ENCODE results near the gene ZBTB42.

The ZBTB42 gene

GRCh38 chr14:104770851-104771272 is 30.0 kb upstream of the ZBTB42 start:
- DNase-seq (ENCODE audit: insufficient read length) (no peak), FAIRE-seq (no peak)
- TF ChIP-seq TAF1 (IDR thresholded peaks at IDR 0.05; ENCODE audit: borderline replicate concordance, low read depth, low read length) = no peak
- no peak for TF ChIP-seq POLR2A (IDR thresholded peaks at IDR 0.05; ENCODE audit: low read depth, low read length)
- no peak for TF ChIP-seq POLR2AphosphoS5 (IDR thresholded peaks at IDR 0.05; ENCODE audit: low read depth, low read length)

DNA sequence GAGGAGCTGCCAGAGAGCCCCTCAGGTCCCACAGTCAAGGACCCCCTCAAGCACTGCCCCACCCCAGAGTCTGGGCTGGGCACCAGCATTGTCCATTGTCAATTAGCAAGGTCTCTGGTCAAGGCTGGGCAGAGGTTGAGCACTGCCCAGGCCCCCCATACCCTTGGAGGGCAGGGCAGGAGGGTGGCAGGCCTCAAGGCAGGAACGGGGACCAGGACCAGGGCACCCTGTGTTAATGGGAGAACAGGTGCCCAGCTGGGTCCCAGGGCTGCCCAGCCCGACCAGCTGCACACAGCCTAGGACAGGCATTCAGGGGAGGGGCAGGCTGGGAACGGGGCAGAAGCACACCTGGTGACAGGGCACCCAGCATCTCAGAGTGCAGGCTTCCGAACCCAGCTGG is 29.5 kb upstream of the ZBTB42 start:
- no peak for DNase-seq (ENCODE audit: insufficient read length)
- TF ChIP-seq POLR2AphosphoS5 (IDR thresholded peaks at IDR 0.05; ENCODE audit: low read depth, low read length) (no peak), POLR2A (IDR thresholded peaks at IDR 0.05; ENCODE audit: low read depth, low read length) (no peak), TAF1 (IDR thresholded peaks at IDR 0.05; ENCODE audit: borderline replicate concordance, low read depth, low read length) (no peak)
- FAIRE-seq = no peak

DNA sequence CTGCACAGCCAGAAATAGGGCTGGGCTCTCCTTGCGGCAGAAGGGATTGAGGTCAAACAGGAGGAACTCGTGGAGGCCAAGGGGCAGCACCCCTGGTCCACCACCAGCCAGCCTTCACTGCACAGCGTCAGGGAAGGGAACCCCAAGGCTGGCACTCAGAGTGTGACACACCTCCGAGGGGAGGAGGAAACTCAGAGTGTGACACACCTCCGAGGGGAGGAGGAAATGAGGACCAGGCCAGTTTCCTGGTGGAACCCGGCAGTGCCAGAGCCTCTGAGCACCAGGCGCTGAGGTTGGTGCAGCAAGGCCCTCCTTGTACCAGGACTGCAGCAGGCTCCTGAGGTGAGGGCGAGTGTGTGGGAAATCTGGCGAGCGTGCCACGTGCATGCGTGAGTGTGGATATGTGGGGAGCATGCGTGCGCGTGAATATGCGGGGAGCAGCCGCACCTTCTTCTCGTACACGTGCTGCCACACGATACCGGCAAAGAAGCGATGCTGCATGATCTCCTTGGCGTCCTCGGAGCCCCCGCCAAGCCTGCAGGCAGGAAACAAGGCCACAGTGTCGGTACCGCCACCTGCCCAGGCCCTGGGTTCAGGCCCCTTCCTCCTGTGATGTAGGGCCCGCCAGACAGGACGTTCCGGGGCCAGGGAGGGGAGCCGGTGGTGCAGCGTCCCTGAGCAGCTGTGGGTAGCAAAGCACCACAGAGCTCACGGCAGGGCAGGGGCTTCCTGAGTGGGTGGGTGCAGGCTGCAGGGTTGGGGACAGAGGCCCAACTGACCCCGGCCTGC is 28.8 kb upstream of the ZBTB42 start:
- TF ChIP-seq POLR2A (IDR thresholded peaks at IDR 0.05; ENCODE audit: low read depth, low read length) (peak; percentile 13; the same call in 1 of the 2 replicates), POLR2AphosphoS5 (IDR thresholded peaks at IDR 0.05; ENCODE audit: low read depth, low read length) (no peak)
- FAIRE-seq = no peak
- DNase-seq (ENCODE audit: insufficient read length) = no peak

DNA sequence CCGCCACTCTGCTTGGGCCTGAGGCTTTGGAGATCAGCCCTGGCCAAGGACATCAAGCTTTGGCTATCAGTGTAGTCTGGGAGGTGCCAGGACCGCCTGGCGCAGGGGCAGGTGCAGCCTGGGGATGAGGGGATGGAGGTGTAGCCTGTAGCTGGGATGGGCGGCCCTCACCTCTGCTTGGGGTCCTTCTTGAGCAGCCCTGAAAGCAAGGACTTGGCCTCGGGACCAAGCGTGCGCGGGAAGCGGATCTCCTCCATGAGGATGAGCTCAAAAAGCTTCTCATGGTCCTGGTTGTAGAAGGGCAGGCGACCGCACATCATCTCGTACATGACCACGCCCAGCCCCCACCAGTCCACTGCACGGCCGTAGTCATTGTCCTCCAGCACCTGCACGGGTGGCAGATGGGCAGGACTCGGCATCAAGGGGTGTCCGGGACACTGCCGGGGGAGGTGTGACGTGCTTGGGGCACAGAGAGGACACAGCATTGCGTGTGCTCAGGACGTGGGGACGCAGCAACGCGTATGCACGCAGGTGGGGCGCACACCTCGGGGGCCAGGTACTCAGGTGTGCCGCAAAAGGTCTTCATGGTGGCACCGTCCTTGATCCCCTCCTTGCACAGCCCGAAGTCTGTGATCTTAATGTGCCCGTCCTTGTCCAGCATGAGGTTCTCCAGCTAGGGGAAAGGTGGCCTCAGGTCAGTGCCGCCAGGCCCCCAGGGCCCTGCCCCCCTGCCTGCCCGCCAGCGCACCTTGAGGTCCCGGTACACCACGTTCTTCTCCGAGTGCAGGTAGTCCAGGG is 28.0 kb upstream of the ZBTB42 start:
- DNase-seq (ENCODE audit: insufficient read length) (no peak), FAIRE-seq (no peak)
- TF ChIP-seq TAF1 (IDR thresholded peaks at IDR 0.05; ENCODE audit: borderline replicate concordance, low read depth, low read length) = no peak
- TF ChIP-seq POLR2AphosphoS5 (IDR thresholded peaks at IDR 0.05; ENCODE audit: low read depth, low read length) = no peak
- TF ChIP-seq POLR2A (IDR thresholded peaks at IDR 0.05; ENCODE audit: low read depth, low read length) = no peak

DNA sequence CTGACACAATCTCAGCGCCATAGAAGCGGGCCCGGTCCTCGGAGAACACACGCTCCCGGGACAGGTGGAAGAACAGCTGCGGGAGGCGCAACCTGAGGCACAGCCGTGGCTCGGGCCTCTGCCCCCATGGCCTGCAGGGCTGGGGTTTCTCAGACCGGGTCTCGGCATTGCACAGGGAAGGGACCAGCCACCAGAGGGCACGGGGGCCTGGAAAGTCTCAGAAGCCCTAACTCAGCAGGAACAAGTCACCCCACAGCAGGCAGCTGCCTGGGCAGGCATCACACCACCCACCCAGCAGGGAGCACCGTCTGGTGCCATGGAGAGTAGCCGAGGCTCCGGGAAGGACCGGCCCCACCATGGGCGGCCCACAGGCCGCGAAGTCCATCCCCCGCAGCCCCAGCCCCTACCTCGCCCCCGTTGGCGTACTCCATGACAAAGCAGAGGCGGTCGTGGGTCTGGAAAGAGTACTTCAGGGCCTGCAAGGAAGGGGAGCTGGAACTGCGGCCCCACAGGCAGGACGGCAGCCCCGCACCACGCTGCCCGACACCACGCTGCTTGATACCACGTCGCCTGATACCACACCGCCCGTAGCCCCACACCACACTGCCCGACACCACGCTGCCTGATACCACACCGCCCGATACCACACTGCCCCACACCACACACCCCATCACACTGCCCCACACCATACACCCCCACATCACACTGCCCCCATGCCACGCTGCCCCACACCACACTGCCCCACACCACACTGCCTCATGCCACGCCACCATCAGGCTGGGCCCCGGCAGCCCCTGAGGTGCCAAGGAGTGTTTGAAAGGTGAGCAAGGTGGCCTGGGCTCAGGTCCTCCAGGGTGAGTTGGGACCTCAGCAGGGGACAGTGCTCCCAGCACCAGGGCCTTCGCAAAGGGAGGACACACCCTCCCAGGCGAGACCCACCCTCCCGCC is 27.1 kb upstream of the ZBTB42 start:
- FAIRE-seq = no peak
- no peak for TF ChIP-seq POLR2A (IDR thresholded peaks at IDR 0.05; ENCODE audit: low read depth, low read length)
- TF ChIP-seq TAF1 (IDR thresholded peaks at IDR 0.05; ENCODE audit: borderline replicate concordance, low read depth, low read length) = no peak
- no peak for TF ChIP-seq POLR2AphosphoS5 (IDR thresholded peaks at IDR 0.05; ENCODE audit: low read depth, low read length)
- no peak for DNase-seq (ENCODE audit: insufficient read length)

DNA sequence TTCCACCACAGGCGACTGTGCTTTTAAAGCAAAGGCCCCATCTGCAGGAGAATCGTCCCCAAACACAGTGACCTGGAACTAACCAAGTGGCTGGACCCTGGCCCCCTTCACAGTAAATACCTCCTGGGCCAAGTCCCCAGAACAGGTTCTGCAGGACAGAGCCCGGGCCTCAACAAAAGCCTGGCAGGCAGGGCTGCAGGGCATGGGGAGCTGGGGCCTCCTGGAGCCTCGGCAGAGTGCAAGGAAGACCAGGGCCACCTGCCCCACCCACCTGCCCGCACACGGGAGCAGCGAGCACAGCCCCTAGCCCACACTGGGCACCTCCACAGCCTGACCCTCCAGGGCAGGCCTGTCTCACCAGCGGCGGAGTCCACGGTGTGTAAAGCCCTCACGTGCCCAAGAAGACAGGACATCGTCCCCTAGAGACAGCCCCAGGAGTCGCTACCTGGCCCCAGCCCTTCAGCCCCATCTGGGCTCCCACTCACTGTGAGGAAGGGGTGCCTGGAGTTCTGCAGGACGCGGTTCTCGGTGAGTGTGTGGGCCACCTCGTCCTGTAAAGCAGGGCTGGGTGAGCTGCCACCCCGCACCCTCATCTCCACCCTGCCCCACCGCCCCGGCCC is 26.3 kb upstream of the ZBTB42 start:
- no peak for TF ChIP-seq TAF1 (IDR thresholded peaks at IDR 0.05; ENCODE audit: borderline replicate concordance, low read depth, low read length)
- no peak for TF ChIP-seq POLR2AphosphoS5 (IDR thresholded peaks at IDR 0.05; ENCODE audit: low read depth, low read length)
- no peak for TF ChIP-seq POLR2A (IDR thresholded peaks at IDR 0.05; ENCODE audit: low read depth, low read length)
- no peak for FAIRE-seq
- DNase-seq (ENCODE audit: insufficient read length) = no peak

DNA sequence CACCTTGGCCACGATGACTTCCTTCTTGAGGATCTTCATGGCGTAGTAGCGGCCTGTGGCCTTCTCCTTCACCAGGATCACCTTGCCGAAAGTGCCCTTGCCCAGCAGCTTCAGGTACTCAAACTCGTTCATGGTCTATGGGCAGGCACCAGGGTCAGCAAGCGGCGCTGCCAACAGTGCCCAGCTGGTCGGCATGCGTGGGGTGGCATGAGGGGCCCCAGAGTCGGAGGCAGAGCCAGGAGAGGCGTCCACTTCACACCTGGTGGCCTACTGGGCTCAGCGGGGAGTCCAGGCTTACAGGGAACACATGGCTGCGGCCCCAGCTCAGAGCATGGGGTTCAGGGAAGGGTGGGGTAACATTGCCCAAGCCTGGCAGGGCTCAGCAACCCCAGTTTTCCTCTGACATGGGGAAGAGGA is 25.8 kb upstream of the ZBTB42 start:
- FAIRE-seq (no peak), DNase-seq (ENCODE audit: insufficient read length) (no peak)
- TF ChIP-seq POLR2A (IDR thresholded peaks at IDR 0.05; ENCODE audit: low read depth, low read length) (no peak), TAF1 (IDR thresholded peaks at IDR 0.05; ENCODE audit: borderline replicate concordance, low read depth, low read length) (no peak), POLR2AphosphoS5 (IDR thresholded peaks at IDR 0.05; ENCODE audit: low read depth, low read length) (no peak)

DNA sequence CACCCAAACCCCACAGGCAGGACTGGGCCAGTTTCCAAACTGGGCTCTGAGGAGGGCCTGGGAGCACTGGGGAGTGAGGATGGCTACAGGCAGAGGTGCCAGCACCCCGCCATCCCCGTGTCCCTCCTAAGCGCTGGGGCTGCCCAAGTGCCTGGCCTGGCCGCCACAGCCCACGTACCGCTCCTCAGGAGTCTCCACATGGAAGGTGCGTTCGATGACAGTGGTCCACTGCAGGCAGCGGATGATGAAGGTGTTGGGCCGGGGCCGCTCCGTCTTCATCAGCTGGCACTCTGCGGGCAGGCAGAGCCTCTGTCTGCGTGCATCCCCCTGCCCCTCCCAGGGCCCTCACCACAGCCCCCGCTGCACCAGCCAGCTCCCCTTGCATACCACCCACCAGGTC is 24.4 kb upstream of the ZBTB42 start:
- TF ChIP-seq POLR2AphosphoS5 (IDR thresholded peaks at IDR 0.05; ENCODE audit: low read depth, low read length) (no peak), TAF1 (IDR thresholded peaks at IDR 0.05; ENCODE audit: borderline replicate concordance, low read depth, low read length) (no peak), POLR2A (IDR thresholded peaks at IDR 0.05; ENCODE audit: low read depth, low read length) (no peak)
- no peak for DNase-seq (ENCODE audit: insufficient read length)
- FAIRE-seq = no peak

- TF ChIP-seq TAF1 (IDR thresholded peaks at IDR 0.05; ENCODE audit: borderline replicate concordance, low read depth, low read length) (no peak), POLR2A (IDR thresholded peaks at IDR 0.05; ENCODE audit: low read depth, low read length) (no peak), POLR2AphosphoS5 (IDR thresholded peaks at IDR 0.05; ENCODE audit: low read depth, low read length) (no peak)
- FAIRE-seq (no peak), DNase-seq (ENCODE audit: insufficient read length) (no peak)
Observed at GRCh38 chr14:104776961-104777807, 23.7 kb upstream of the ZBTB42 start.

DNA sequence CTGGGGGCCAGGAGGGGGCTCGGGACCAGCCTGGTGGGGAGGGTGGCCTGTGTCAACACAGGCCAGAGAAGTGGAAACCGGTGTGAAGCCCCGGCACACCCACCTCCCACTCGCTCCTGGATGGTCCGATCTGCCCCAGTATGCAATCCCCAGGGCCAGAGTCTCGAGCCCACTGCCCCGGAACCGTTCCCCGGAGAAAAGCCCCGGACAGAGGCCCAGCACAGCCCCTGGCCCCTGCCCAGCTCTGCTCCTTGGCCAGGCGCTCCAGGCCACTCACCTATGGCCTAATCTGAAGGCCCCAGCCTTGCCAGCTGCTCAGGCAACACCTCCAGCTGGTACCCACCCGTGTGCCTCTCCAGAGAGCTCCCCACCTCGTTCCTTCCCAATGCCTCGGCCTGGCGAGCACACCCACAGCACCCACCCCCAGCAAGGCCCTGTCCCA is 23.1 kb upstream of the ZBTB42 start:
- no peak for FAIRE-seq
- TF ChIP-seq POLR2A (IDR thresholded peaks at IDR 0.05; ENCODE audit: low read depth, low read length) = no peak
- no peak for TF ChIP-seq TAF1 (IDR thresholded peaks at IDR 0.05; ENCODE audit: borderline replicate concordance, low read depth, low read length)
- TF ChIP-seq POLR2AphosphoS5 (IDR thresholded peaks at IDR 0.05; ENCODE audit: low read depth, low read length) = no peak
- DNase-seq (ENCODE audit: insufficient read length) = no peak
